ENCODE data around the gene TOM1L1. TPM values are rescaled to one million over a fixed set of nuclear protein-coding genes. Genes with fewer than 3 reads are reported as not detected.
"Not testable (repeated sequence)": the region's sequence is repeated elsewhere in the genome, so short reads cannot be mapped to it uniquely, and the experiment has no call there.

Gene TOM1L1
- polyA plus RNA-seq (2014; cell fraction: cytosol; rRNA removed), result 15.2 and 16.9 TPM in 2 replicates
- polyA plus RNA-seq (2014; cell fraction: nucleus; rRNA removed), result 16.4 and 24.4 TPM in 2 replicates

GRCh38 chr17:54900457-54901229 lies at the start of gene TOM1L1:
TSS of gene TOM1L1 (plus strand) at chr17:54900852. CDS start at chr17:54900866, 14 bp downstream.
- DNase-seq (ENCODE audit: low spot score), result peak; percentile 78

- no peak for DNase-seq (ENCODE audit: low spot score)
These were observed 41.5 kb upstream of the TOM1L1 start for GRCh38 chr17:54859187-54859586.

GRCh38 chr17:54860617-54861470 lies 39.8 kb upstream of the TOM1L1 start:
- peak; percentile 94 for DNase-seq (ENCODE audit: low spot score)

GRCh38 chr17:54861471-54861983 lies 39.1 kb upstream of the TOM1L1 start:
- DNase-seq (ENCODE audit: low spot score), result no peak

- no peak for DNase-seq (ENCODE audit: low spot score)
These were observed 37.5 kb upstream of the TOM1L1 start for GRCh38 chr17:54863176-54863575.

- no peak for DNase-seq (ENCODE audit: low spot score)
These were observed 36.6 kb upstream of the TOM1L1 start for GRCh38 chr17:54864070-54864469.

GRCh38 chr17:54864636-54865356 lies 35.9 kb upstream of the TOM1L1 start:
- no peak for DNase-seq (ENCODE audit: low spot score)

- no peak for DNase-seq (ENCODE audit: low spot score)
These were observed 33.0 kb upstream of the TOM1L1 start for GRCh38 chr17:54867634-54868033.

- DNase-seq (ENCODE audit: low spot score), result no peak
These were observed 29.9 kb upstream of the TOM1L1 start for GRCh38 chr17:54870671-54871175.

GRCh38 chr17:54875906-54876305 lies 24.7 kb upstream of the TOM1L1 start:
- not testable (repeated sequence) for DNase-seq (ENCODE audit: low spot score)

- DNase-seq (ENCODE audit: low spot score), result no peak
These were observed 23.9 kb upstream of the TOM1L1 start for GRCh38 chr17:54876656-54877195.

- no peak for DNase-seq (ENCODE audit: low spot score)
These were observed 19.2 kb upstream of the TOM1L1 start for GRCh38 chr17:54881255-54881972.

GRCh38 chr17:54882371-54882770 lies 18.3 kb upstream of the TOM1L1 start:
- no peak for DNase-seq (ENCODE audit: low spot score)

GRCh38 chr17:54882950-54883349 lies 17.7 kb upstream of the TOM1L1 start:
- no peak for DNase-seq (ENCODE audit: low spot score)

- no peak for DNase-seq (ENCODE audit: low spot score)
These were observed 16.7 kb upstream of the TOM1L1 start for GRCh38 chr17:54883939-54884338.

- DNase-seq (ENCODE audit: low spot score), result no peak
These were observed 12.9 kb upstream of the TOM1L1 start for GRCh38 chr17:54887787-54888186.

GRCh38 chr17:54888254-54888653 lies 12.4 kb upstream of the TOM1L1 start:
- DNase-seq (ENCODE audit: low spot score), result no peak

- no peak for DNase-seq (ENCODE audit: low spot score)
These were observed 11.7 kb upstream of the TOM1L1 start for GRCh38 chr17:54888981-54889380.

- DNase-seq (ENCODE audit: low spot score), result peak; percentile 70
These were observed 9.4 kb upstream of the TOM1L1 start for GRCh38 chr17:54891176-54891821.

- no peak for DNase-seq (ENCODE audit: low spot score)
These were observed 8.3 kb upstream of the TOM1L1 start for GRCh38 chr17:54892360-54892759.
